DMS 273 (cell line): ENCODE results near the gene TNS2.

Experiments used
- DNase-seq: peaks from one replicate; lab custom pipeline; 2025; ENCODE audit not compliant: unreplicated experiment; lab: John Stamatoyannopoulos, UW

TNS2 gene

GRCh38 chr12:53042607-53043454 is 7.0 kb upstream of the TNS2 start:
- DNase-seq: no peak

- DNase-seq: peak; percentile 57
These were observed 5.7 kb upstream of the TNS2 start for GRCh38 chr12:53044052-53044581.

DNA sequence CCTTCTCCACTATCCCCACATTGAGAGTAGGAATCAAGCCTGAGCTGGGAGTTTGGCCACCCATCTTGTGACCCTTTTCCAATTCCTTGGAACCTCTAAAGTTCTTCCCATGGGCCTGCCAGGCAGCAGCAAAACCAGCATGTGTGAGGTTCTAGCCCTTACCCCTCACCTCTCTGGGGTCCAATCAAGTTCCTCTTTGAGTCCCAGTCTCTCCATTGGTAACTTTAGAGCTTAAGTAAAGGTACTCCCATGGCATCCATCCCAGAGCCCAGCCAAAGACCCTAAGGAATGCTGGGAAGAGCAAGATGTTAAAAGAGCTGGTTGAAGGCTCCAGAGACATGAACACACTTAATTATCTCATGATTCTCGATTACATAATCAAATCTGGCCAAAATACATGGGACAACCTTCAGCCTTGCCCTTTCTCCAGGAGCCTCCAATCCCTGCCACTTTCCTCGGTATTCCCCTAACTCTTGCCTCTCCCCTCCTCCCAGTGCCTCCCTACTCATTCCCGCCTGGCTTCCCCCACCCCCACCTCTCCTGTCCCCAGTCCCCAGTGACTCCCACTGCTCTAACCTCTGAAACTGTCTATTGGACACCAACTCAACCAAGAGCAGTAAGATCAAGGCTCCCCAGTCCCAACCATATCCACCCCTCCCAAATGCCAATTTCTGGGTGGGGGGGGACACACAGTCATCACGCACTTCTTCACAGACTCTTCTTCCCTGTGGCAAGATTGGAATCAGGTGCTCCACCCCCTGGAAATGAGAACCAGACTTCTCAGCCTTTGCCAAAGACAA is 4.8 kb upstream of the TNS2 start:
- no peak for DNase-seq

- DNase-seq: no peak
These were observed 4.2 kb upstream of the TNS2 start for GRCh38 chr12:53045696-53046045.

DNA sequence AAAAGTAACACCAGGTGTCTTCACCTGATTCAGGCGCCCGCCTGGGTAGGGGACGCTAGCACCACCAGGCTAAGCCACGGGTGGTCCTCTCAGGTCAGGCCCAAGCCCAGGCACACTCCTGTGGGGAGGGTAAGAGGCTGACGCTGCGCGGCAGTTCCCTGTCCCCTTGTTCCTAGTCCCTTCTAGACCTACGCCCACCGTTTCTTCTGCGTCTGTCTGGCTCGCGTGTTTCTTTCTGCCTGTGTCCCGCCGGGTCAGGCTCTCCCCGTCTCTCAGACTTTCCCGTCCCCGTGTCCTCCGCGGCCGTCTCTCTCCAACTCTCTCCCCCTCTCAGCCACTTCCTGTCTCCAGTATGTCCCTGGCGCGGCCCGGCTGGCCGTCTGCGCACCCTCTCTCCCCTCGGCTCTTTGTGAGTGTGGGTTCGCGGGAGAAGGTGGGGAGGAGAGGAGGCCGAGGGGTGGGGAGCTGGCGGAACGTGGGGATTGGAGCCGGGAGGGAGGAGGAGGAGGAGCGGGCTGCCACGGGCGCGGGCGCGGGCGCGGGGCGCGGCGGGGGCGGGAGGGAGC is 3.1 kb upstream of the TNS2 start:
- DNase-seq: peak; percentile 73

- DNase-seq: peak; percentile 84
These were observed 2.4 kb upstream of the TNS2 start for GRCh38 chr12:53047221-53048032.

DNA sequence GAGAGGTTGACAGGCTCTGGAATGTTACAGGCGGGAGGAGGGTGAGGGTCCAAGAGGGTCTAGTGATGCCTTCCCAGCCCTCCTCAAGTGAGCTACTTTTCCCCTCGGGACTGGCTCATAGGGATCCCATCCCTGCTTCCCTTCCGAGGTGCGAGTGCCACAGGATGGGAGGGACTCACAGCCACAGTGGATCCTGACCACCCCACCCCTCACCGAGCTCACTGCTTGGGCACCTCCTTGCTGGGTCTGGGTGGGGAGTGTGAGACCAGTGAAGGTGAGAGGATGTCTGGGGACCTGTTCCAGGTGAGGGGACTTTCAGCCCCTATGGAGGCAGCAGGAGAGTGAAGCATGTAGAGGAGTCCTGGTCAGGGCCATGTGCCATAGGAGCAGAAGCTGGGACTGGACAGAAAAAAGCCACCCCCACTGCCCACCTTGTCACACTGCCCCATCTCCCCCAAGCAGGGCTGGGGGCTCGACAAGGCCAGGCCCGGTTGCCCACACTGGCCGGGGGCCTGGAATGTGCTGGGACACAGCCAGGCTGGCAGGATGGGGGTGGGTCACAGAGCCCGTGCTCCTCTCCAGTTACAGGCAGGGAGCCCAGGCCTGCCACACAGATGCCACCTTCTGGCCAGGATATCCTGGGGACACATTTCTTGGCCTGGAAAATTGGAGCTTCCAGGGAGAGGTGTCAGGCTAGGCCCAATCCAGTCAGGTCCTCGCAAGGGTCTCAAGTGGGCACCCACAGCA is 1.7 kb upstream of the TNS2 start:
- peak; percentile 81 for DNase-seq

GRCh38 chr12:53048780-53049401 is 974 bp upstream of the TNS2 start:
- DNase-seq: peak; percentile 61

- no peak for DNase-seq
These were observed 677 bp downstream of the TNS2 start for GRCh38 chr12:53050426-53051057.

DNA sequence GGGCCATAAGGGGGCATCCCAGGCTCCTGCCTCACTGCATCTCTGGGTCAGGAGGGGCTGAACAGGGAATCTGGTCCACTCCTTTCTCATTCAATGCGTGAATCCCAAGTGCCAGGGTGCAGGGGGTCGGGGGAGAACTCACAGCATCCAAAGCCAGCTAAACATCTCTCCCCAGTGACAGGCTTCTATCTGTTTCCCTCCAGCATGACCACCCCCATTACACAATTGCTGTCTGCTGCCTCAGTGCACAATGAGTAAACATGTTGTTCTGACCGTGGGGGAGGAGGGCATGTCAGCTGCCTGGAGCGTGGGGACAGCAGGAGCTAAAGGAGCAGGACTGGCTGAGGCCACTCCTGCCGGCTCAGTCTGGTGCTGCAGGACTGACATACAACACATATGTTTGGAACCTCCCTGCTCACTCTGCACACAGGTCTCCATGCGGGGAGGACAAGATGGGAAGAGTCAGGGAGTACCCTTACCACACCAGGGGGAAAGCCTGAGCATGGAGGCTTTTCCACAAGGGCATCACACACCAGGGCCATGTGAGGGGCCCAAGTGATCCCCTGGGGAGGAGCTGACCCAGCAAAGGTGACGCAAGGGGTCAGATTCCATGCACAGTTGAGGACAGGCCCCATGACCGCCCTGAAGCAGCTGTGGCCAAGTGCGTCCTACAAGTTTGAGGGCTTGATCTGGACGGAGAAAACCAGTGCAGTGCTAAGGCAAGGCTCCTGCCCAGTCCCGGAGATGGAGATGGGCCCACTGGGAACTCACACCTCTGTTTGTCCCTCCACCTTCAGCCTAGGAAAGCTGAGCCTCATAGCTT is 1.4 kb downstream of the TNS2 start:
- DNase-seq: peak; percentile 40

GRCh38 chr12:53051881-53052412 is 2.1 kb downstream of the TNS2 start:
- no peak for DNase-seq

DNA sequence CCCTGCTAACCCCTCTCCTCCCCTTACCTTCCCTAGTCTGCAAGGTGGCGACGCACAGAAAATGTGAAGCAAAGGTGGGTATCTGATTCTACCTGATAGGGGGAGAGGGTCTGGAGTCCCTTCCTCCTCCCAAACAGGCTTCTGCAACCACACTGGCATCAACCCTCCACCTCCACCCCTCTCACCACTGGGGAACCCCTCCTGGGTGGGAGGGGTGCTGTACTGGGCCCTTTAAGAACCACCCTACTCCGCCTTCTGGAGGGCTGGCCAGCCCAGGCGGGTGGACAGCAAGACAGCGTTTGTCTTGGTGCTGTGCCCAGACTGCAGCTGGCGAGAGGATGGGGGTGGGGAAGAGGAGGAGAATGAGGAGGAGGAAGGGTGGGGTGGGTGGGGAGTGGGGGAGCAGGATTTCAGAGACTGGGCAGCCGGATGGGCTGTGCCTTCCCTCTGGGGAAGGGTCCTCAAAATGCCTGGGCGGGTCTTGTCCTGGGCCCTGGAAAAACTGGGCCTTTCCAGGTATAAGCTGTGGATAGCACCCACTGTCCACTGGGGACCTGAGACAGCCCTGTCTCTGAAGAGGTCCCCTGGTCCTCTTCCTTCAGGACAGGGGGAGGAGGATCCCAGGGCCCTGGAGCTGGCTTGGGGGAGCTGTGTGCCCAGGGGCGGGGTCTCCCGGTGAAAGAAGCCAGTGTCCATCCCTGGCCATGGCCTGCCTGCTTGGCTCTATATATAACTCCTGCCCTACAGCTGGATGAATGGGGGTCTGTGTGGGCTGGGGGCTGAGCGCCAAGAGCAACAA is 2.8 kb downstream of the TNS2 start:
- peak; percentile 36 for DNase-seq

DNA sequence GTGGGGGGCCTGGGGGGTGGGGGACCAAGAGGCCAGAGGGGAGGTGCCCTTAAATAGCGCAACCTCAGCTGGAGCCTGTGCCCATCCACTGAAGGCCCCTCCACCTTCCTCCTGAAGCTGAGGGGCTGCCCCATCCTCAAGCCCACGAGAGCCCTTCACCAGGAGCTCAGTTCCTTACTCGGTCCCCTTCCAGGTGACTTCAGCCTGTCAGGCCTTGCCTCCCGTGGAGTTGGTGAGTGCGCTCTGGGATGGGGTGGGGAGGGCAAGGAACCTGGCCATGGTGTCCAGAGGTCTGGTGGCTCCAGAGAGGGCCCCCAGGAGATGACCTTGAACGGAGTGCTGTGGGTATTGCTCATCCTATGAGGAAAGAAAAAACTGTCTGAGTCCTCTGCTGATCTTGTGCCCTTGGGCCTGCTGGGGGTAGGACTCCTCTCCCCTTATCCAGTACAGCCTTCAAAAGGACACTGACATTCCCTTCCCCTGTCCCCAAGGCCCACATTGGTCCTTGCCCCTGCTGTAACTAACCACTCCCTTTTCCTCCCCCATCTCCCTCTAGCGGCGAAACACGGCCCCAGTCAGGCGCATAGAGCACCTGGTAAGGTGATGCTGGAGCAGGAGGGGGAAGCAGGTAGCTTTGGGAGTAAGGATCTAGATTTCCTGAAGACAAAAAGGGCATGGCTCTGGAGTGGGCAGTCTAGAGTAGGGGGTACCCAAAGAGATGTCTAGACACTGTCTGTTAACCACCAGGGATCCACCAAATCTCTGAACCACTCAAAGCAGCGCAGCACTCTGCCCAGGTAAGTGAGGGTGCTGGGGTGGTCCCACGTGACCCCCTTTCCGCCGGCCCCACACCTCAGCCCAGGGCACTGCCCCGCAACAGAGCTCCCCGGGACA is 3.6 kb downstream of the TNS2 start:
- DNase-seq: peak; percentile 36

DNA sequence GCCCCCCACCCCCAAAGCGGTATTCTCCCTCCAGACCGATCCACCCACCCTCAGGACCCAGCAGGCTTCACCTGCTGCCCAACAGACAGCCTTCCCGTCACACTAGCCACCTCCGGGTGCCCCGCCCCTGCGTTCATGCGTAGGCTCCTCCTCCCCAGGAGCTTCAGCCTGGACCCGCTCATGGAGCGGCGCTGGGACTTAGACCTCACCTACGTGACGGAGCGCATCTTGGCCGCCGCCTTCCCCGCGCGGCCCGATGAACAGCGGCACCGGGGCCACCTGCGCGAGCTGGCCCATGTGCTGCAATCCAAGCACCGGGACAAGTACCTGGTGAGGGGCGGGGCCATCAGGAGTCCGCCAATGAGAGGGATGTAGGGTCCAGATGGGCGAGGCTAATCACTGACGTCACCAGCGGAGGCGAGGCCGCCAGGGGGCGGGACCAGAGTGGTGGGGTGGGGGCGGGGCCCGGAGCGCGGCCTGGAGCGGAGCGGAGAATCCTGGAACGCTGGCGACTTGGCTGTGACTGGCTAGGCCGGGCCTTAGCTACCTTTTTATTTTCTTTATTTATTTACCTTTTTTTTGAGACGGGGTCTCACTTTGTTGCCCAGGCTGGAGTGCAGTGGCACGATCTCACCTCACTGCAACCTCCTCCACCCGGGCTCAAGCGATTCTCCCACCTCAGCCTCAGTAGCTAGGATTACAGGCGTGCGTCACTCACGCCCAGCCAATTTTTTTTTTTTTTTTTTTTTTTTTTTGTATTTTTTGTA is 4.4 kb downstream of the TNS2 start:
- peak; percentile 95 for DNase-seq

- DNase-seq: peak; percentile 27
These were observed 5.8 kb downstream of the TNS2 start for GRCh38 chr12:53055471-53056266.
